Common myeloid progenitor, CD34-positive (primary cell): ENCODE data around the gene WDFY1.

Source experiments
- CTCF ChIA-PET: fragments of 350-600 bp; sonication (Branson Sonifier 250); formaldehyde crosslinking; loops from one replicate; lab custom pipeline; 2021; ENCODE audit warnings: antibody characterized with exemption; lab: Charles Lee
- POLR2A ChIA-PET: fragments of 350-600 bp; sonication (Branson Sonifier 250); formaldehyde crosslinking; loops from one replicate; lab custom pipeline; 2021; ENCODE audit warnings: antibody characterized with exemption; lab: Charles Lee
- DNase-seq, 3 donors: peaks; one replicate each; pipeline versions ENCODE4 v3.0.0 to v3.0.0-alpha.2; 2013
- H3K27ac ChIP-seq, 2 experiments: 1 replicate in 1 of 2; 2 replicates in 1 of 2; pipeline ENCODE4 v1.7.0; 2013; ENCODE audit warnings: inconsistent platforms in 2 of 2, low read length in 2 of 2, mild to moderate bottlenecking in 2 of 2, low read depth in 1 of 2, moderate library complexity in 1 of 2; ENCODE audit not compliant: severe bottlenecking in 2 of 2, insufficient read depth in 1 of 2, poor library complexity in 1 of 2
- H3K27me3 ChIP-seq, 5 experiments: replicated peaks in 2 of 5; 1 replicate in 3 of 5; 2 replicates in 2 of 5; pipeline versions ENCODE4 v1.6.1 to v1.7.0; 2013; ENCODE audit warnings: low read length in 4 of 5, mild to moderate bottlenecking in 2 of 5, moderate library complexity in 2 of 5, inconsistent platforms in 1 of 5; ENCODE audit not compliant: insufficient read depth in 5 of 5, control insufficient read depth in 4 of 5
- H3K36me3 ChIP-seq, 4 experiments: 1 replicate in 2 of 4; 2 replicates in 2 of 4; pipeline versions ENCODE4 v1.6.1 to v1.7.0; 2013; ENCODE audit warnings: low read length in 3 of 4, control low read depth in 1 of 4, mild to moderate bottlenecking in 1 of 4; ENCODE audit not compliant: control insufficient read depth in 4 of 4, insufficient read depth in 4 of 4
- H3K4me1 ChIP-seq, 4 experiments: 1 replicate in 3 of 4; 2 replicates in 1 of 4; pipeline versions ENCODE4 v1.6.1 to v1.7.1; 2013; ENCODE audit warnings: low read length in 3 of 4, mild to moderate bottlenecking in 3 of 4, control low read depth in 1 of 4, inconsistent platforms in 1 of 4, moderate library complexity in 1 of 4; ENCODE audit not compliant: control insufficient read depth in 4 of 4, insufficient read depth in 4 of 4; ENCODE audit errors: control extremely low read depth in 1 of 4
- H3K4me3 ChIP-seq, 7 experiments: 1 replicate in 4 of 7; 2 replicates in 3 of 7; pipeline versions ENCODE4 v1.5.1 to v1.7.0; 2013; ENCODE audit warnings: mild to moderate bottlenecking in 7 of 7, low read length in 6 of 7, moderate library complexity in 6 of 7, inconsistent platforms in 2 of 7, low read depth in 2 of 7, control low read depth in 1 of 7; ENCODE audit not compliant: insufficient read depth in 4 of 7, control insufficient read depth in 1 of 7; ENCODE audit errors: extremely low read depth in 1 of 7
- H3K9me3 ChIP-seq, 5 experiments: 1 replicate in 4 of 5; 2 replicates in 1 of 5; pipeline versions ENCODE4 v1.6.1 to v1.7.1; 2013; ENCODE audit warnings: low read length in 4 of 5, mild to moderate bottlenecking in 2 of 5, inconsistent platforms in 1 of 5, low read depth in 1 of 5, moderate library complexity in 1 of 5; ENCODE audit not compliant: control insufficient read depth in 4 of 5, insufficient read depth in 2 of 5; ENCODE audit errors: control extremely low read depth in 1 of 5
- WGBS: methylation state at CpG from one replicate; pipeline ENCODE4 v1.1.5; 2013; ENCODE audit not compliant: insufficient coverage; 5-methylcytosine and 5-hydroxymethylcytosine counted together

Gene WDFY1

GRCh38 chr2:223981241-223981640 lies 36.1 kb upstream of the WDFY1 start:
- Histone ChIP-seq H3K4me1 (no peaks in the 10 kb centered on the region), H3K27ac (no peak overlapping the region), H3K27me3 (no peaks in the 10 kb centered on the region), H3K4me3 (no peak overlapping the region), H3K36me3 (peaks cover 0 to 26% (median 5%) of the 10 kb centered on the region in 4 experiments), H3K9me3 (no peaks in the 10 kb centered on the region)
- WGBS: 100% methylated on average over 1 of the region's 1 CpG
- DNase-seq: no peak
- ChIA-PET POLR2A (no interaction called here), CTCF (interaction anchor here (1.4 to 2.5 kb wide), 7 partner anchors 9 to 303 kb away, joined by 3 to 11 read pairs (median 6); no protein-coding TSS in a partner anchor)

DNA sequence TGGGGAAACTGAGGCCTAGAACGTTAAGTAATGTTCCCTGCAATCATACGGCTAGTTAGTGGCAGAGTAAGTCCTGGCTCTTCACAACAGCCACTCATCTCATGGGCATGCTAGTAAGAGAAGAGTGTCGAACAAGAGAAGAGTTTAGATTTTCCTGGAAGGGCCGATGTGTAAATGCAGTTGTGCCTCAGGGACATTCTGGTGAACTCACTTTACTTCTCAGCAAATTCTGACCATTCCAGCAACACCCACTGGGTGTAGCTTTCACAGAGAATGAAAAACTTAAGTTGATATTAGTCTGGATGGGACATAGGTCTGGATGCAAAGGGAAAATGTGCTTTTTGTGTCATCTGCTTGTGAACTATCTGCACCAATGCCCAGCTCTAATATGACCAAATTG lies 35.7 kb upstream of the WDFY1 start:
- peaks cover 0 to 27% (median 5%) of the 10 kb centered on the region in 4 experiments for H3K36me3 ChIP-seq
- no peaks in the 10 kb centered on the region for H3K9me3 ChIP-seq
- CTCF ChIA-PET: interaction anchor here (1.4 to 2.5 kb wide), 5 partner anchors 8 to 82 kb away, joined by 3 to 11 read pairs (median 7); no protein-coding TSS in a partner anchor
- POLR2A ChIA-PET: no interaction called here
- no peak overlapping the region for H3K4me3 ChIP-seq
- H3K27ac ChIP-seq: no peak overlapping the region
- no peaks in the 10 kb centered on the region for H3K4me1 ChIP-seq
- H3K27me3 ChIP-seq: no peaks in the 10 kb centered on the region
- 100% methylated on average over 2 of the region's 4 CpGs for WGBS
- DNase-seq: no peak

GRCh38 chr2:223980397-223980735 lies 35.2 kb upstream of the WDFY1 start:
- no peak overlapping the region for H3K4me3 ChIP-seq
- no peaks in the 10 kb centered on the region for H3K4me1 ChIP-seq
- H3K27ac ChIP-seq: no peak overlapping the region
- H3K27me3 ChIP-seq: no peaks in the 10 kb centered on the region
- H3K36me3 ChIP-seq: peaks cover 0 to 28% (median 5%) of the 10 kb centered on the region in 4 experiments
- DNase-seq: no peak
- no peaks in the 10 kb centered on the region for H3K9me3 ChIP-seq
- ChIA-PET CTCF (interaction anchor here (1.2 to 2.5 kb wide), 5 partner anchors 8 to 83 kb away, joined by 3 to 11 read pairs (median 7); no protein-coding TSS in a partner anchor), POLR2A (no interaction called here)
- WGBS: 100% methylated on average over 1 of the region's 1 CpG

DNA sequence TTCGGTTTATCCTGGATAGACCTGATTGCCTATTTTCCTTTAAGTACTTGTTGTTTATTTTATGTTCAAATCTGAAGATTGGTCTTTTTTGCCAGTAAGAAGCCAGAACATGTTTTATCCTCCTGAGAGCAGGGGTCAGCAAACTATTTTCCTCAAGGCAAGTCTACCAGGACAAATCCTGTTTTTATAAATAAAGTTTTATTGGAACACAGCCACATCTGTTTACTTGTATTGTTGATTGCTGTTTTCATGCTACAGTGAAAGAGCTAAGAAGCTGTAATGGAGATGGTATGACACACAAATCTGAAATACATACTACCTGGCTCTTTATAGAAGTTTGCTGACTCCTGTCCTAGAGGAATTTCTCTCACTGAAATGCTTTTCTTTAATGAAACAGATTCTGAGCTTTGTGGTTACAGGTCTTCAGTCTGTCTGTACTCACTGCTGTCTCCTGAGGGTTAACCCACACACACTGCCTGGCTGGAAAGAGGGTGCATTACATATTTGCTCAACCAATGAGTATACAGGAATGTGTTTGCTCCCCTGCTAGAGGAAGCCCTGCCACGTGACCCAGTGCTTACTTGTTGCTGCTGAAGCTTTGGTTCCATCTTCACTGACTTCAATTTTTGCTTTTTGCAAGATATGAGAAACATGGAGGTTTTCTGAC lies 34.7 kb upstream of the WDFY1 start:
- peaks cover 0 to 28% (median 4%) of the 10 kb centered on the region in 4 experiments for H3K36me3 ChIP-seq
- no peak overlapping the region for H3K27ac ChIP-seq
- WGBS: 95% methylated on average over 2 of the region's 2 CpGs
- no peaks in the 10 kb centered on the region for H3K4me1 ChIP-seq
- DNase-seq: no peak
- ChIA-PET CTCF (interaction anchor here (1.2 to 2.5 kb wide), 4 partner anchors 9 to 83 kb away, joined by 3 to 11 read pairs (median 8); no protein-coding TSS in a partner anchor), POLR2A (no interaction called here)
- no peak overlapping the region for H3K4me3 ChIP-seq
- no peaks in the 10 kb centered on the region for H3K27me3 ChIP-seq
- no peaks in the 10 kb centered on the region for H3K9me3 ChIP-seq

DNA sequence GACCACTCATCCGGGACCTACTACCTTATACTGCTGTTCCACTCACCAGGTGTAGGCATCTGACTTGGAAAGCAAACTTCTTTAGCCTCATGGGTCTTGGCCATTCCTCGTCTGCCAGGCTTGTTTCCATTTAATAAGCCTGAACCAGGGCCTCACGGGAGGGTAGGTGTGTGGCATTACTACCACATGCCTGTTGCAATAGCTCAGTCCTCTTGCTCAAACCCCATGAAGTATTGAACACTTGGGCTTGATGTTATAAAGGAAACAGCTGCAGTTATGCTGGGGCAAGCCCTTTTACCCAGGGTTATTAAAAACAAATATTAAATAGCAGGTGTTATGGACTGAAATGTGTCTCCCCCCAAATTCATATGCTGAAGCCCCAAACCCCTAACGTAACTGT lies 33.3 kb upstream of the WDFY1 start:
- H3K36me3 ChIP-seq: peaks cover 0 to 16% (median 1%) of the 10 kb centered on the region in 4 experiments
- CTCF ChIA-PET: interaction anchor here (0.7 to 1.6 kb wide), 6 partner anchors 9 to 391 kb away, joined by 3 to 5 read pairs (median 3); no protein-coding TSS in a partner anchor
- DNase-seq: no peak
- no peaks in the 10 kb centered on the region for H3K4me1 ChIP-seq
- H3K27ac ChIP-seq: no peak overlapping the region
- H3K27me3 ChIP-seq: no peaks in the 10 kb centered on the region
- POLR2A ChIA-PET: no interaction called here
- no peaks in the 10 kb centered on the region for H3K9me3 ChIP-seq
- WGBS: 98% methylated on average over 3 of the region's 4 CpGs
- no peak overlapping the region for H3K4me3 ChIP-seq

GRCh38 chr2:223976635-223977226 lies 31.6 kb upstream of the WDFY1 start:
- CTCF ChIA-PET: interaction anchor here (1.0 to 1.6 kb wide), 3 partner anchors 16 to 310 kb away, joined by 3 to 4 read pairs (median 3); no protein-coding TSS in a partner anchor
- Histone ChIP-seq H3K27me3 (no peaks in the 10 kb centered on the region), H3K36me3 (peaks cover 0 to 11% (median 1%) of the 10 kb centered on the region in 4 experiments), H3K4me3 (no peak overlapping the region), H3K4me1 (no peaks in the 10 kb centered on the region), H3K9me3 (no peaks in the 10 kb centered on the region), H3K27ac (no peak overlapping the region)
- WGBS: 100% methylated on average over 2 of the region's 3 CpGs
- DNase-seq: no peak
- POLR2A ChIA-PET: no interaction called here

DNA sequence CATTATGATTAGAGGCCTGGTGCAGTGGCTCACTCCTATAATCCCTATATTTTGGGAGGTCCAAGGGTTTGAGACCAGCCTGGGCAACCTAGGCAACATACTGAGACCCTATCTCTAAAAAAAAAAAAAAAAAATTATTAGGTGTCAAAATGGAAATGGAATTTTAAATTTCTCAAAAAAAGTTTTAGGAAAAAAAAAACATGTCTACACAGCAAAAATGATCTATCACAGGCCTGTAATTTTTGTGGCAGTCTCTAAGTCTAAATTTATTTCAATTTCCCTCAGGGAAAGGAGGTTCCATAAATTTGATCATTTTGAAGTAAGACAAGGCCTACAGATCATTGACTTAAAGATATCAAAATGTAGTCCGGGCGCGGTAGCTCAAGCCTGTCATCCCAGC lies 28.5 kb upstream of the WDFY1 start:
- peaks cover 0 to 5% (median 0%) of the 10 kb centered on the region in 4 experiments for H3K36me3 ChIP-seq
- no peak for DNase-seq
- ChIA-PET POLR2A (no interaction called here), CTCF (interaction anchor here (0.6 to 1.8 kb wide), 3 partner anchors 17 to 939 kb away, joined by 3 to 7 read pairs (median 3); no protein-coding TSS in a partner anchor)
- H3K4me3 ChIP-seq: no peak overlapping the region
- WGBS: 100% methylated on average over 3 of the region's 3 CpGs
- no peak overlapping the region for H3K27ac ChIP-seq
- H3K9me3 ChIP-seq: no peaks in the 10 kb centered on the region
- H3K27me3 ChIP-seq: no peaks in the 10 kb centered on the region
- H3K4me1 ChIP-seq: no peaks in the 10 kb centered on the region
